H1 (cell line): ENCODE measurements around the gene DENND4A. TPM values are rescaled to one million over a fixed set of nuclear protein-coding genes. Genes with fewer than 3 reads are reported as not detected.

Experiments used
- CTCF ChIA-PET: fragments of 300-600 bp; sonication (Branson Sonifier 250); formaldehyde crosslinking; loops from one replicate; lab custom pipeline; 2021; ENCODE audit not compliant: partially characterized antibody; lab: Charles Lee
- POLR2A ChIA-PET: fragments of 300-600 bp; sonication (Branson Sonifier 250); formaldehyde crosslinking; loops from one replicate; lab custom pipeline; 2021; ENCODE audit warnings: inconsistent platforms; ENCODE audit not compliant: partially characterized antibody; lab: Charles Lee
- DNase-seq, 2 experiments: peaks; one replicate each; pipeline versions ENCODE4 v3.0.0 to v3.0.0-alpha.2; 2010 to 2022; ENCODE audit warnings: low spot score in 2 of 2, low read depth in 1 of 2, mixed read lengths in 1 of 2
- FAIRE-seq: peaks from 2 replicates; lab custom pipeline; 2011; peaks lifted over from hg19 to GRCh38; lab: Jason Lieb, UNC
- H2AFZ ChIP-seq: 2 replicates; pipeline ENCODE4 v1.8.1; 2012; ENCODE audit warnings: low read length, inconsistent platforms
- H2AK5ac ChIP-seq: 2 replicates; pipeline ENCODE4 v1.6.1; 2013; ENCODE audit warnings: low read depth, low read length
- H2BK120ac ChIP-seq: replicated peaks from 2 replicates; pipeline ENCODE3; 2013; ENCODE audit warnings: low read depth, low read length, inconsistent platforms
- H2BK12ac ChIP-seq: 2 replicates; pipeline ENCODE4 v1.6.1; 2013; ENCODE audit warnings: low read depth, low read length
- H2BK15ac ChIP-seq: 2 replicates; pipeline ENCODE4 v1.6.1; 2013; ENCODE audit warnings: low read length
- H2BK20ac ChIP-seq: 2 replicates; pipeline ENCODE4 v1.6.1; 2013; ENCODE audit warnings: low read length
- H2BK5ac ChIP-seq: 2 replicates; pipeline ENCODE4 v1.6.1; 2013; ENCODE audit warnings: low read depth, low read length
- H3K14ac ChIP-seq: 2 replicates; pipeline ENCODE4 v1.6.1; 2013; ENCODE audit warnings: inconsistent platforms; ENCODE audit not compliant: insufficient read length
- H3K18ac ChIP-seq: 2 replicates; pipeline ENCODE4 v1.6.1; 2013; ENCODE audit warnings: low read length; ENCODE audit errors: extremely low read depth
- H3K23ac ChIP-seq: 2 replicates; pipeline ENCODE4 v1.6.1; 2013; ENCODE audit warnings: inconsistent platforms; ENCODE audit not compliant: insufficient read length
- H3K23me2 ChIP-seq: 2 replicates; pipeline ENCODE4 v1.6.1; 2013; ENCODE audit warnings: low read depth, low read length
- H3K27ac ChIP-seq: 2 replicates; pipeline ENCODE4 v1.6.1; 2011; ENCODE audit warnings: low read depth, low read length, inconsistent platforms
- H3K27me3 ChIP-seq, 4 experiments: replicated peaks in 1 of 4; 1 replicate in 1 of 4; 2 replicates in 3 of 4; pipeline versions ENCODE4 v1.6.1 to v1.8.1; 2011 to 2013; ENCODE audit warnings: low read length in 3 of 4, mild to moderate bottlenecking in 3 of 4, inconsistent platforms in 2 of 4, mixed read lengths in 2 of 4, moderate library complexity in 1 of 4; ENCODE audit not compliant: control insufficient read depth in 3 of 4, insufficient read depth in 3 of 4; ENCODE audit errors: extremely low read depth in 1 of 4
- H3K36me3 ChIP-seq, 4 experiments: 2 replicates each; pipeline versions ENCODE4 v1.6.1 to v1.8.1; 2011 to 2013; ENCODE audit warnings: mild to moderate bottlenecking in 4 of 4, low read length in 3 of 4, moderate library complexity in 2 of 4, control low read depth in 1 of 4, inconsistent platforms in 1 of 4; ENCODE audit not compliant: insufficient read depth in 4 of 4, control insufficient read depth in 2 of 4
- H3K4ac ChIP-seq: replicated peaks from 2 replicates; pipeline ENCODE3; 2013; ENCODE audit warnings: low read length, low read depth, mixed read lengths, inconsistent platforms; ENCODE audit not compliant: insufficient read length
- H3K4me1 ChIP-seq, 4 experiments: replicated peaks in 1 of 4; 1 replicate in 1 of 4; 2 replicates in 3 of 4; pipeline versions ENCODE4 v1.6.1 to v1.8.1; 2011 to 2013; ENCODE audit warnings: low read length in 3 of 4, inconsistent platforms in 2 of 4, mixed read lengths in 1 of 4; ENCODE audit not compliant: insufficient read depth in 4 of 4, control insufficient read depth in 3 of 4
- H3K4me2 ChIP-seq, 2 experiments: 2 replicates each; pipeline versions ENCODE4 v1.6.1 to v1.8.1; 2011 to 2013; ENCODE audit warnings: low read depth in 2 of 2, low read length in 2 of 2, control low read depth in 1 of 2, inconsistent platforms in 1 of 2, mild to moderate bottlenecking in 1 of 2; ENCODE audit not compliant: insufficient read depth in 1 of 2
- H3K4me3 ChIP-seq, 4 experiments: fragments of 200-600, 300-600 bp in 1 of 4; sonication (generic), shearing (Covaris generic), sonication (Bioruptor Twin) in 1 of 4; 2 replicates each; pipeline versions ENCODE4 v1.5.1 to v1.8.1; 2011 to 2016; ENCODE audit warnings: low read length in 4 of 4, low read depth in 3 of 4, control low read depth in 2 of 4, inconsistent platforms in 2 of 4, mild to moderate bottlenecking in 2 of 4, mixed read lengths in 1 of 4, moderate library complexity in 1 of 4; ENCODE audit not compliant: insufficient read depth in 2 of 4; ENCODE audit errors: extremely low read depth in 1 of 4
- H3K56ac ChIP-seq: replicated peaks from 2 replicates; pipeline ENCODE3; 2013; ENCODE audit warnings: low read depth, mild to moderate bottlenecking, mixed read lengths, low read length, inconsistent platforms; ENCODE audit not compliant: insufficient read length
- H3K79me1 ChIP-seq: 2 replicates; pipeline ENCODE4 v1.6.1; 2013; ENCODE audit warnings: low read depth, low read length, control low read depth
- H3K79me2 ChIP-seq, 2 experiments: 2 replicates each; pipeline versions ENCODE4 v1.6.1 to v1.8.1; 2012 to 2013; ENCODE audit warnings: low read length in 2 of 2, mild to moderate bottlenecking in 2 of 2, inconsistent platforms in 1 of 2; ENCODE audit not compliant: insufficient read depth in 2 of 2, control insufficient read depth in 1 of 2
- H3K9ac ChIP-seq, 4 experiments: replicated peaks in 1 of 4; 1 replicate in 1 of 4; 2 replicates in 3 of 4; pipeline versions ENCODE4 v1.6.1 to v1.8.1; 2011 to 2013; ENCODE audit warnings: low read depth in 3 of 4, low read length in 3 of 4, control low read depth in 2 of 4, mild to moderate bottlenecking in 2 of 4, moderate library complexity in 2 of 4, inconsistent platforms in 1 of 4; ENCODE audit errors: extremely low read depth in 1 of 4
- H3K9me3 ChIP-seq, 2 experiments: 2 replicates each; pipeline versions ENCODE4 v1.6.1 to v1.8.1; 2012 to 2013; ENCODE audit warnings: mild to moderate bottlenecking in 2 of 2, moderate library complexity in 2 of 2, control low read depth in 1 of 2, inconsistent platforms in 1 of 2, low read depth in 1 of 2, low read length in 1 of 2, mixed read lengths in 1 of 2; ENCODE audit not compliant: insufficient read depth in 2 of 2
- H4K20me1 ChIP-seq, 2 experiments: replicated peaks in 1 of 2; 2 replicates each; pipeline versions ENCODE3 to v1.8.1; 2011 to 2013; ENCODE audit warnings: inconsistent platforms in 2 of 2, low read length in 2 of 2, mild to moderate bottlenecking in 1 of 2; ENCODE audit not compliant: insufficient read depth in 2 of 2, control insufficient read depth in 1 of 2
- H4K5ac ChIP-seq: 2 replicates; pipeline ENCODE4 v1.6.1; 2013; ENCODE audit warnings: low read length, low read depth, mixed read lengths, inconsistent platforms; ENCODE audit not compliant: insufficient read length
- H4K8ac ChIP-seq: 2 replicates; pipeline ENCODE4 v1.8.0; 2013; ENCODE audit warnings: mild to moderate bottlenecking, moderate library complexity, low read length, inconsistent platforms; ENCODE audit not compliant: insufficient read depth; ENCODE audit errors: extremely low read depth
- H4K91ac ChIP-seq: replicated peaks from 2 replicates; pipeline ENCODE3; 2013; ENCODE audit warnings: low read length, mixed read lengths, inconsistent platforms; ENCODE audit not compliant: insufficient read length
- ASH2L ChIP-seq: fragments of 200-600, 300-600 bp; sonication (generic); IDR thresholded peaks from one replicate; pipeline ENCODE4 v1.7.1; 2017; ENCODE audit warnings: low read length
- BCL11A ChIP-seq, 2 experiments: IDR thresholded peaks; one replicate each; pipeline ENCODE4 v1.6.1; 2011; ENCODE audit warnings: low read depth in 2 of 2, low read length in 2 of 2, mild to moderate bottlenecking in 2 of 2
- BRCA1 ChIP-seq: IDR thresholded peaks from 2 replicates; pipeline ENCODE4 v1.6.1; 2012; ENCODE audit warnings: low read depth, low read length, improper control_type of control experiment
- CBX8 ChIP-seq: fragments of 300-800, 300-1000 bp; sonication (generic); IDR thresholded peaks from 2 replicates; pipeline ENCODE4 v1.7.1; 2016; ENCODE audit warnings: low read depth, low read length, borderline replicate concordance
- FOSL1 ChIP-seq: IDR thresholded peaks from 2 replicates; pipeline ENCODE4 v1.6.1; 2011; ENCODE audit warnings: mild to moderate bottlenecking, low read depth, low read length, moderate library complexity; ENCODE audit not compliant: insufficient read depth
- HDAC6 ChIP-seq: IDR thresholded peaks from one replicate; pipeline ENCODE4 v1.7.1; 2012; ENCODE audit warnings: low read depth, mild to moderate bottlenecking, inconsistent platforms, low read length, moderate library complexity
- JUN ChIP-seq: IDR thresholded peaks from 2 replicates; pipeline ENCODE4 v1.6.1; 2011; ENCODE audit warnings: low read depth, mild to moderate bottlenecking, improper control_type of control experiment, low read length
- MAX ChIP-seq: IDR thresholded peaks from 2 replicates; pipeline ENCODE4 v1.6.1; 2012; ENCODE audit warnings: inconsistent platforms
- NRF1 ChIP-seq: IDR thresholded peaks from 2 replicates; pipeline ENCODE4 v1.6.1; 2011; ENCODE audit warnings: mild to moderate bottlenecking, low read depth, low read length, improper control_type of control experiment
- RXRA ChIP-seq: IDR thresholded peaks from 2 replicates; pipeline ENCODE4 v1.6.1; 2011; ENCODE audit warnings: low read depth, mild to moderate bottlenecking, low read length, moderate library complexity; ENCODE audit not compliant: insufficient read depth
- SP1 ChIP-seq: IDR thresholded peaks from 2 replicates; pipeline ENCODE4 v1.6.1; 2011; ENCODE audit warnings: low read depth, low read length
- SRF ChIP-seq: IDR thresholded peaks from 2 replicates; pipeline ENCODE4 v1.6.1; 2011; ENCODE audit warnings: mild to moderate bottlenecking, low read depth, low read length, moderate library complexity
- USF2 ChIP-seq: IDR thresholded peaks from 2 replicates; pipeline ENCODE4 v1.6.1; 2011; ENCODE audit warnings: low read length, improper control_type of control experiment
- WGBS, 2 experiments: shearing (Covaris generic) in 1 of 2; methylation state at CpG; one replicate each; pipeline versions ENCODE4 v1.1.6 to v1.1.7; 2013 to 2015; ENCODE audit warnings: low lambda C conversion rate in 2 of 2, mixed read lengths in 2 of 2, inconsistent platforms in 1 of 2, low coverage in 1 of 2, missing lambda C conversion rate in 1 of 2; ENCODE audit not compliant: insufficient replicate concordance in 2 of 2, insufficient coverage in 1 of 2, insufficient read length in 1 of 2; ENCODE audit errors: extremely low coverage in 1 of 2, missing lambda C conversion rate in 1 of 2; 5-methylcytosine and 5-hydroxymethylcytosine counted together
- polyA plus RNA-seq, 7 experiments: library from polyadenylated mRNA; depleted of rRNA in 3 of 7; stranded (reverse) in 5 of 7; unstranded in 2 of 7; fragments of >200 nt in 5 of 7; fragments of 200-250 nt in 2 of 7; gene quantifications; 1 replicate in 5 of 7; 2 replicates in 1 of 7; 4 replicates in 1 of 7; pipeline versions ENCODE4 v1.2.1 to v1.2.3, GENCODE V29; 2011 to 2013; ENCODE audit warnings: missing spikeins in 2 of 7, mixed read lengths in 2 of 7
- total RNA-seq: library from RNA; stranded (reverse); fragmentation: NEBNext Ultra II Directional; extraction: Animal tissue kit (Norgen Biotek cat#: 25700); gene quantifications from 2 replicates; pipeline ENCODE4 v1.2.1, GENCODE V29; 2021

DENND4A gene
- total and polyA plus RNA-seq, 2 of the 8 experiments (the other 6 are each of a cell fraction or from before 2014, with no cell fraction given) = 1.3 to 4.7 TPM

GRCh38 chr15:65806397-65806796 lies 14.3 kb upstream of the DENND4A start:
- H2AK5ac ChIP-seq = no peak overlapping the region
- H3K9ac ChIP-seq = no peak overlapping the region
- H4K20me1 ChIP-seq = no peaks in the 10 kb centered on the region
- ChIA-PET CTCF (interaction anchor here (0.5 to 1.4 kb wide), 2 partner anchors 18 to 168 kb away, joined by 3 to 4 read pairs; no protein-coding TSS in a partner anchor), POLR2A (interaction anchor here (0.8 kb wide), 1 partner anchor 9 kb away, joined by 3 read pairs; no protein-coding TSS in a partner anchor)
- no peak overlapping the region for H3K56ac ChIP-seq
- no peak overlapping the region for H3K4me3 ChIP-seq
- H3K79me2 ChIP-seq = no peaks in the 10 kb centered on the region
- no peaks in the 10 kb centered on the region for H3K36me3 ChIP-seq
- no peak overlapping the region for H3K4ac ChIP-seq
- no peak overlapping the region for H3K18ac ChIP-seq
- WGBS, 2 experiments = 75% methylated on average over 3 of the region's 3 CpGs; no CpG with 5 or more reads in 1 of the 2 experiments
- no peak overlapping the region for H4K91ac ChIP-seq
- H3K27ac ChIP-seq = no peak overlapping the region
- H4K5ac ChIP-seq = no peak overlapping the region
- H3K14ac ChIP-seq = no peak overlapping the region
- no peaks in the 10 kb centered on the region for H3K27me3 ChIP-seq
- H3K4me2 ChIP-seq = no peak overlapping the region
- no peaks in the 10 kb centered on the region for H3K79me1 ChIP-seq
- H3K4me1 ChIP-seq = peaks cover 0 to 2% (median 0%) of the 10 kb centered on the region in 4 experiments; a peak in 1 of 7 replicates
- H2BK12ac ChIP-seq = no peak overlapping the region
- H3K23ac ChIP-seq = no peak overlapping the region
- no peak overlapping the region for H2BK20ac ChIP-seq
- no peaks in the 10 kb centered on the region; a peak in 1 of 4 replicates for H3K9me3 ChIP-seq
- no peak overlapping the region for H2BK120ac ChIP-seq
- DNase-seq (no peak), FAIRE-seq (no peak)
- H3K23me2 ChIP-seq = no peaks in the 10 kb centered on the region
- no peak overlapping the region for H2BK5ac ChIP-seq
- 0 out of 2 replicates have a peak overlapping the region, but pooled peaks have one; percentile 6 for H2AFZ ChIP-seq
- no peak overlapping the region for H2BK15ac ChIP-seq
- no peak overlapping the region for H4K8ac ChIP-seq
- TF ChIP-seq MAX (no peak), SP1 (no peak), USF2 (no peak), BCL11A (IDR thresholded peaks at IDR 0.05; ENCODE audit: low read depth in 2 of 2, low read length in 2 of 2) (no peak), SRF (no peak), RXRA (no peak), NRF1 (no peak), CBX8 (no peak), BRCA1 (no peak), FOSL1 (no peak), JUN (no peak), ASH2L (no peak), HDAC6 (no peak)
